ENCODE data around the gene LRP2BP.

- TF ChIP-seq POLR2AphosphoS5 (IDR thresholded peaks at IDR 0.05; ENCODE audit: low read depth) (no peak), CTCF (conservative IDR thresholded peaks at IDR 0.05; ENCODE audit: low read depth in 2 of 2) (no peak), REST (IDR thresholded peaks at IDR 0.05; ENCODE audit: unreplicated experiment) (no peak), ZNF331 (CRISPR knock-in tag; IDR thresholded peaks at IDR 0.05; ENCODE audit: low read depth) (no peak), CREB1 (CRISPR knock-in tag; IDR thresholded peaks at IDR 0.05; ENCODE audit: low read depth) (no peak), EZH2 (IDR thresholded peaks at IDR 0.05; ENCODE audit: low read depth, unreplicated experiment) (no peak), EZH2phosphoT487 (IDR thresholded peaks at IDR 0.05; ENCODE audit: unreplicated experiment) (no peak), STAT1 (IDR thresholded peaks at IDR 0.05; ENCODE audit: unreplicated experiment) (no peak), JUNB (IDR thresholded peaks at IDR 0.05; ENCODE audit: unreplicated experiment) (no peak)
These were observed 17.5 kb downstream of the LRP2BP start for GRCh38 chr4:185378264-185378663.
